ENCODE results near the gene ELL2. TPM values are rescaled to one million over a fixed set of nuclear protein-coding genes. Genes with fewer than 3 reads are reported as not detected.
"Not testable (repeated sequence)": the region's sequence is repeated elsewhere in the genome, so short reads cannot be mapped to it uniquely, and the experiment has no call there.

Gene ELL2
- total and polyA plus RNA-seq, 4 donors: 12.3 to 79.6 (median 49.0) TPM

DNA sequence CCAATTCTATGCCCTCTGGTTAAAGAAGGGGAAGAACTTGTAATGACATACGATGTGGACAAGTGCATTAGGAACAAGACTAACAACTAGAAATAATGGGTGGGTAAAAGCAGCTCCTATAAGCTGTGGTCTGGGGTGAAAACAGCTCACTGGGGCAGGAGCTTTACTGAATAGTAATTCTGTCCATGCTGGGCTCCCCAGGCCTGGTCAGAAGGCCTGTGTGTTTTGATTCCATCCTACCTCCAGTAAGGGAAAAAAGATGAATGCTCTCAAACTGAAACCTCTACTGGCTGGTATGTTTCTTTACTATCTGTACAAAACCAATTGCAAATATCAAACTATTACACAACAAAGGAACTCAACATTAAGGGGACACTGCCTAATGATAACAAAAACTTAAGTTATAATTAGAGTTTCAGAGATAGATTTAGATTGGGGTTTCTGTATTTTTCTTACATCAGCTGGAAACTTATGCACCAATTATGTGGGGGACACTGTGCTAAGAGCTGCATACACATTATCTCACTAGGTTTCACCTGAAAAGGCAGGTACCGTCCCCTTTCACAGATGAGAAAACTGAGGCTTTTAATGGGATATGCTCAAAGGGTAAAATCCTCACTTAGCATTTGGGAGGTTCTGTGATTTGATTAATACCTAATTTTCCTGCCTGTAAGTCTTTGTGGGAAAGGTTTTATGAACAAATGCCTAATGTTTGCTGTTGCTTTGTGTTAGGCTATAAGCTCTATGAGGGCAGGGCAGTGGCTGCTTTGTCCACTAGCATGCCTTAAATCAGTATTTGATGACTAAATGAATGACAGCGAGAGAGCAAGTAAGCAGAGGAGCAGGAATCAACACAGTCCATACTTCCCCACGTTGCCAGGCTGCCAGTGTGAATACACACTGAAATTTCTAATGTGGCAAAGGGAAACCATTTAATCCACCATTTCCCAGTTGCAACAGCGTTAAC lies 53.6 kb downstream of the ELL2 start:
- Histone ChIP-seq H3K4me3 (no peak overlapping the region), H3K27me3 (ENCODE audit: control insufficient read depth in 3 of 3, insufficient read depth in 3 of 3, low read length in 2 of 3) (no peaks in the 10 kb centered on the region), H3K4me1 (ENCODE audit: control insufficient read depth in 5 of 5, insufficient read depth in 5 of 5, low read length in 5 of 5) (peaks cover 0 to 11% (median 0%) of the 10 kb centered on the region in 5 donors), H3K36me3 (ENCODE audit: control insufficient read depth in 4 of 4, insufficient read depth in 4 of 4, low read length in 4 of 4) (peaks cover 0 to 32% (median 4%) of the 10 kb centered on the region in 4 donors), H3K9me3 (ENCODE audit: control insufficient read depth in 4 of 4, insufficient read depth in 3 of 4, low read length in 3 of 4) (no peaks in the 10 kb centered on the region), H3K9ac (ENCODE audit: insufficient read depth in 1 of 2, low read length in 2 of 2) (no peak overlapping the region), H3K27ac (ENCODE audit: low read depth in 1 of 2, low read length in 1 of 2) (no peak overlapping the region)
- ATAC-seq (ENCODE audit: insufficient read depth, low FRiP score) (no peak), DNase-seq (no peak)
- TF ChIP-seq, protein P1, sequence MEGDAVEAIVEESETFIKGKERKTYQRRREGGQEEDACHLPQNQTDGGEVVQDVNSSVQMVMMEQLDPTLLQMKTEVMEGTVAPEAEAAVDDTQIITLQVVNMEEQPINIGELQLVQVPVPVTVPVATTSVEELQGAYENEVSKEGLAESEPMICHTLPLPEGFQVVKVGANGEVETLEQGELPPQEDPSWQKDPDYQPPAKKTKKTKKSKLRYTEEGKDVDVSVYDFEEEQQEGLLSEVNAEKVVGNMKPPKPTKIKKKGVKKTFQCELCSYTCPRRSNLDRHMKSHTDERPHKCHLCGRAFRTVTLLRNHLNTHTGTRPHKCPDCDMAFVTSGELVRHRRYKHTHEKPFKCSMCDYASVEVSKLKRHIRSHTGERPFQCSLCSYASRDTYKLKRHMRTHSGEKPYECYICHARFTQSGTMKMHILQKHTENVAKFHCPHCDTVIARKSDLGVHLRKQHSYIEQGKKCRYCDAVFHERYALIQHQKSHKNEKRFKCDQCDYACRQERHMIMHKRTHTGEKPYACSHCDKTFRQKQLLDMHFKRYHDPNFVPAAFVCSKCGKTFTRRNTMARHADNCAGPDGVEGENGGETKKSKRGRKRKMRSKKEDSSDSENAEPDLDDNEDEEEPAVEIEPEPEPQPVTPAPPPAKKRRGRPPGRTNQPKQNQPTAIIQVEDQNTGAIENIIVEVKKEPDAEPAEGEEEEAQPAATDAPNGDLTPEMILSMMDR (IDR thresholded peaks at IDR 0.05; ENCODE audit: control extremely low read depth, extremely low read depth): no peak
- WGBS, 2 donors: 93% methylated on average over 5 of the region's 5 CpGs

DNA sequence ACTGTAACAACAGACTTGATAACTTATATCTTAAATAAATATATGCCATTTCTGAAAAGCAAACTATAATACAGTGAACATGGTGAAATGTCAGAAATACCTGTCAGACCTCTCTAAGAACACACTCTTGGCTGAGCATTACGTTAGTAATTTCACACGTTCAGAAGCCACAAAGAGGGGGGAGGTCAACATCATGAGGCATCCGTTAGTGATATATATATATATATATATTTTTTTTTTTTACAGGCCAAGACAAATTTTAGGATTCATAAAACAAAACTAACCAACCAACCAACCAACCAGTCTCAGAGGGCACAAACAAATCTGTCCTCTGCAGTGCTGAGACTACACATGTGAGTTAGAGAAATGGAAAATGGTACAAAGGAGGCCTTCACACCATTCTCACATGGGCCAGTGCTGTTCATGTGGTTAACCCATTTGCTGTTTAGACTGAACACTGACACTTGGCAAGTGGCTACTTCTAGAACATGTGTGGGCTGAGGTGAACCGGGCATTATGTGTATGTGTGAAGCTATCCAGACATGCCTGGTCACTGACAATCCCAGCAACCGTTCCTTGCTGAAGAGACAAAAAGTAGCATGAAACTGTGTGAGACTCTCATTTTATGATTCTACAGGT lies 54.5 kb downstream of the ELL2 start:
- Histone ChIP-seq H3K27ac (ENCODE audit: low read depth in 1 of 2, low read length in 1 of 2) (no peak overlapping the region), H3K9ac (ENCODE audit: insufficient read depth in 1 of 2, low read length in 2 of 2) (no peak overlapping the region), H3K4me3 (no peak overlapping the region), H3K27me3 (ENCODE audit: control insufficient read depth in 3 of 3, insufficient read depth in 3 of 3, low read length in 2 of 3) (no peaks in the 10 kb centered on the region), H3K4me1 (ENCODE audit: control insufficient read depth in 5 of 5, insufficient read depth in 5 of 5, low read length in 5 of 5) (peaks cover 0 to 8% (median 0%) of the 10 kb centered on the region in 5 donors), H3K36me3 (ENCODE audit: control insufficient read depth in 4 of 4, insufficient read depth in 4 of 4, low read length in 4 of 4) (peaks cover 0 to 34% (median 4%) of the 10 kb centered on the region in 4 donors), H3K9me3 (ENCODE audit: control insufficient read depth in 4 of 4, insufficient read depth in 3 of 4, low read length in 3 of 4) (no peaks in the 10 kb centered on the region)
- DNase-seq (no peak), ATAC-seq (ENCODE audit: insufficient read depth, low FRiP score) (no peak)
- WGBS, 2 donors: 81 to 91% methylated on average over 5 of the region's 5 CpGs
- TF ChIP-seq, protein P1 (IDR thresholded peaks at IDR 0.05; ENCODE audit: control extremely low read depth, extremely low read depth): no peak

DNA sequence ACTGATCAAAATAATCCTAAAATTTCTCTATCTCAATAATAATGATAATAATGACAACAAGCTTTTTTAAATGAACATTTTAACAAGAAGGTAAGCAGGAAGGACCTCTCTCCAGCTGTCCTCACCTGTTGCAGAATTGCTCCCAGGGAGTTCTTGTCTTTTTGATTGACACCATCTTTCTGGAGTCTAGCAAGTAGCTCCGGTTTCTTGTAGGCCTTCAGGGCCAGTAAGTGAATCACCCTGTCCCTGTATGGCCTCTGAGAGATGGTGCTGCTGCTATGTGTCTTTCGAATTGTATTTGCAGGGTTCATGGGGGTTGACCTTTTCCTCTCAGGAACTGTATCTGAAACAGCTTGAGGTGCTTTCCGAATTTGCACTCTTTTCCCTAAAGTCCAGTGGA lies 55.3 kb downstream of the ELL2 start:
- peaks cover 0 to 33% (median 4%) of the 10 kb centered on the region in 4 donors for H3K36me3 ChIP-seq (ENCODE audit: control insufficient read depth in 4 of 4, insufficient read depth in 4 of 4, low read length in 4 of 4)
- H3K9me3 ChIP-seq (ENCODE audit: control insufficient read depth in 4 of 4, insufficient read depth in 3 of 4, low read length in 3 of 4); H3K27me3 ChIP-seq (ENCODE audit: control insufficient read depth in 3 of 3, insufficient read depth in 3 of 3, low read length in 2 of 3); H3K4me3 ChIP-seq; H3K27ac ChIP-seq (ENCODE audit: low read depth in 1 of 2, low read length in 1 of 2); ATAC-seq (ENCODE audit: insufficient read depth, low FRiP score); H3K9ac ChIP-seq (ENCODE audit: insufficient read depth in 1 of 2, low read length in 2 of 2); DNase-seq: not testable (repeated sequence)
- 93 to 96% methylated on average over 3 of the region's 3 CpGs for WGBS, 2 donors
- peaks cover 0 to 14% (median 0%) of the 10 kb centered on the region in 5 donors for H3K4me1 ChIP-seq (ENCODE audit: control insufficient read depth in 5 of 5, insufficient read depth in 5 of 5, low read length in 5 of 5)

DNA sequence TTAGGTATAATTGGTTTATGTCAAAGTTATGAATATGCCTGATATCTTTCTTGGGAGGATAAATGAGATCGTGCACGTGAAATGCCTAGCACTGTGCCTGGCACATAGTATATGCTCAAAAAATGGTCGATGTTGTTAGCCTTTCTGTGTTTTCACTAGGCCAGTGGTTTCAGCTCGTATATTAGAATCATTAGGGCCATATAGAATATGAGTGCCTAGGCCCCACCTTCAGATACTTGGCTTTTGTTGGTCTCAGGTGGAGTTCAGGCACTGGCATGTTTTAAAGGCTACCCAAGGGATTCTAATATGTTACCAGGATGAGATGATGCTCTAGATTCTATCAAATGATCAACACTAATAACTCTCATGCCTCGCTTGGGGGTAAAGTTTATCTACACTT lies 56.8 kb downstream of the ELL2 start:
- ATAC-seq (ENCODE audit: insufficient read depth, low FRiP score): no peak
- H3K27ac ChIP-seq (ENCODE audit: low read depth in 1 of 2, low read length in 1 of 2): no peak overlapping the region
- H3K4me1 ChIP-seq (ENCODE audit: control insufficient read depth in 5 of 5, insufficient read depth in 5 of 5, low read length in 5 of 5): peaks cover 0 to 14% (median 0%) of the 10 kb centered on the region in 5 donors
- H3K27me3 ChIP-seq (ENCODE audit: control insufficient read depth in 3 of 3, insufficient read depth in 3 of 3, low read length in 2 of 3): no peaks in the 10 kb centered on the region
- WGBS, 2 donors: 87 to 98% methylated on average over 5 of the region's 5 CpGs
- H3K9me3 ChIP-seq (ENCODE audit: control insufficient read depth in 4 of 4, insufficient read depth in 3 of 4, low read length in 3 of 4): peaks cover 0 to under 1% (median 0%) of the 10 kb centered on the region in 4 donors
- no peak overlapping the region for H3K9ac ChIP-seq (ENCODE audit: insufficient read depth in 1 of 2, low read length in 2 of 2)
- DNase-seq: no peak
- H3K36me3 ChIP-seq (ENCODE audit: control insufficient read depth in 4 of 4, insufficient read depth in 4 of 4, low read length in 4 of 4): peaks cover 1 to 34% (median 6%) of the 10 kb centered on the region in 4 donors
- H3K4me3 ChIP-seq: no peak overlapping the region
- TF ChIP-seq, protein P1 (IDR thresholded peaks at IDR 0.05; ENCODE audit: control extremely low read depth, extremely low read depth): no peak
